Gastroesophageal sphincter (tissue), 3 donors: ENCODE data around the gene SRPK3.

Experiments used
- CTCF ChIP-seq, 4 experiments: fragments of 200-600 bp in 2 of 4; fragments of 450-650 bp in 2 of 4; sonication (generic) in 1 of 4; IDR thresholded peaks; one replicate each; pipeline ENCODE4 v1.5.1; 2017 to 2019; ENCODE audit warnings: antibody characterized with exemption in 4 of 4, mild to moderate bottlenecking in 2 of 4, moderate library complexity in 2 of 4
- EP300 ChIP-seq: sonication (generic); formaldehyde crosslinking; IDR thresholded peaks from one replicate; pipeline ENCODE4 v1.6.1; 2017; ENCODE audit warnings: antibody characterized with exemption, mild to moderate bottlenecking
- POLR2A ChIP-seq, 2 donors: fragments of 450-650 bp; IDR thresholded peaks; one replicate each; pipeline ENCODE4 v1.6.1; 2017; ENCODE audit warnings: antibody characterized with exemption in 2 of 2, mild to moderate bottlenecking in 2 of 2, moderate library complexity in 1 of 2
- POLR2AphosphoS5 ChIP-seq: sonication (generic); formaldehyde crosslinking; IDR thresholded peaks from one replicate; pipeline ENCODE4 v1.6.1; 2017; ENCODE audit warnings: antibody characterized with exemption

GRCh38 chrX:153827903-153828302, 47.1 kb downstream of the SRPK3 start:
- TF ChIP-seq CTCF (IDR thresholded peaks at IDR 0.05) = no peak
- no peak for TF ChIP-seq POLR2AphosphoS5
- no peak for TF ChIP-seq POLR2A (IDR thresholded peaks at IDR 0.05)
- no peak for TF ChIP-seq EP300
